Mesenchymal stem cell (in vitro differentiated cells and primary cell): ENCODE results near the gene DDX10. TPM values are rescaled to one million over a fixed set of nuclear protein-coding genes. Genes with fewer than 3 reads are reported as not detected.

Experiments used
- DNase-seq: peaks from one replicate; pipeline ENCODE4 v3.0.0-alpha.2; 2013
- H2AFZ ChIP-seq: one replicate; pipeline ENCODE4 v1.6.1; 2013; ENCODE audit warnings: low read depth, mild to moderate bottlenecking, control low read depth, inconsistent platforms, low read length, moderate library complexity
- H2AK5ac ChIP-seq: 2 replicates; pipeline ENCODE4 v1.6.1; 2013; ENCODE audit warnings: low read length, moderate library complexity, mild to moderate bottlenecking, inconsistent platforms; ENCODE audit not compliant: severe bottlenecking
- H2BK120ac ChIP-seq: one replicate; pipeline ENCODE4 v1.6.1; 2013; ENCODE audit warnings: low read depth, mild to moderate bottlenecking, inconsistent platforms, low read length, moderate library complexity
- H2BK12ac ChIP-seq, 2 experiments: one replicate each; pipeline ENCODE4 v1.6.1; 2013; ENCODE audit warnings: inconsistent platforms in 2 of 2, low read length in 2 of 2, mild to moderate bottlenecking in 2 of 2, moderate library complexity in 2 of 2, control low read depth in 1 of 2
- H2BK15ac ChIP-seq: one replicate; pipeline ENCODE4 v1.6.1; 2013; ENCODE audit warnings: mild to moderate bottlenecking, low read depth, inconsistent platforms; ENCODE audit not compliant: poor library complexity, severe bottlenecking
- H2BK5ac ChIP-seq: 2 replicates; pipeline ENCODE4 v1.6.1; 2013; ENCODE audit warnings: low read depth, mild to moderate bottlenecking, low read length, control low read depth, inconsistent platforms; ENCODE audit not compliant: poor library complexity, severe bottlenecking
- H3K14ac ChIP-seq, 2 experiments: one replicate each; pipeline ENCODE4 v1.6.1; 2013; ENCODE audit warnings: inconsistent platforms in 2 of 2, low read length in 2 of 2, control low read depth in 1 of 2, mild to moderate bottlenecking in 1 of 2, moderate library complexity in 1 of 2
- H3K18ac ChIP-seq, 2 experiments: one replicate each; pipeline ENCODE4 v1.6.1; 2013; ENCODE audit warnings: inconsistent platforms in 2 of 2, low read length in 2 of 2, control low read depth in 1 of 2, low read depth in 1 of 2, mild to moderate bottlenecking in 1 of 2
- H3K23ac ChIP-seq, 2 experiments: one replicate each; pipeline ENCODE4 v1.6.1; 2013; ENCODE audit warnings: inconsistent platforms in 2 of 2, low read length in 2 of 2, mild to moderate bottlenecking in 2 of 2, moderate library complexity in 2 of 2, control low read depth in 1 of 2
- H3K27ac ChIP-seq: 2 replicates; pipeline ENCODE4 v1.5.1; 2013; ENCODE audit warnings: mild to moderate bottlenecking, moderate library complexity, low read length, control low read depth, inconsistent platforms; ENCODE audit not compliant: poor library complexity, severe bottlenecking
- H3K27me3 ChIP-seq, 2 experiments: 2 replicates each; pipeline versions ENCODE4 v1.6.1 to v1.7.0; 2013; ENCODE audit warnings: low read length in 2 of 2, mild to moderate bottlenecking in 2 of 2, moderate library complexity in 2 of 2, control low read depth in 1 of 2, inconsistent platforms in 1 of 2; ENCODE audit not compliant: control insufficient read depth in 1 of 2, insufficient read depth in 1 of 2
- H3K36me3 ChIP-seq, 2 experiments: 2 replicates each; pipeline versions ENCODE4 v1.6.1 to v1.7.0; 2013; ENCODE audit warnings: low read length in 2 of 2, control low read depth in 1 of 2, inconsistent platforms in 1 of 2, low read depth in 1 of 2, mild to moderate bottlenecking in 1 of 2; ENCODE audit not compliant: insufficient read depth in 2 of 2, control insufficient read depth in 1 of 2
- H3K4ac ChIP-seq, 2 experiments: one replicate each; pipeline ENCODE4 v1.6.1; 2013; ENCODE audit warnings: inconsistent platforms in 2 of 2, low read length in 2 of 2, mild to moderate bottlenecking in 2 of 2, moderate library complexity in 2 of 2, control low read depth in 1 of 2, low read depth in 1 of 2
- H3K4me1 ChIP-seq: 2 replicates; pipeline ENCODE4 v1.6.1; 2013; ENCODE audit warnings: low read depth, low read length, control low read depth; ENCODE audit not compliant: control insufficient read depth, insufficient read depth
- H3K4me2 ChIP-seq: 2 replicates; pipeline ENCODE4 v1.6.1; 2013; ENCODE audit warnings: low read length, mild to moderate bottlenecking, inconsistent platforms; ENCODE audit not compliant: poor library complexity, severe bottlenecking
- H3K4me3 ChIP-seq, 2 experiments: 2 replicates each; pipeline versions ENCODE4 v1.5.1 to v1.7.0; 2013; ENCODE audit warnings: low read length in 2 of 2, mild to moderate bottlenecking in 2 of 2, control low read depth in 1 of 2, low read depth in 1 of 2; ENCODE audit not compliant: insufficient read depth in 1 of 2
- H3K79me1 ChIP-seq: replicated peaks from 2 replicates; pipeline ENCODE4 v1.6.1; 2013; ENCODE audit warnings: mild to moderate bottlenecking, control low read depth, low read length, inconsistent platforms; ENCODE audit not compliant: poor library complexity, severe bottlenecking
- H3K9ac ChIP-seq: 2 replicates; pipeline ENCODE4 v1.7.0; 2013; ENCODE audit warnings: mild to moderate bottlenecking, low read length, moderate library complexity
- H3K9me3 ChIP-seq: 2 replicates; pipeline ENCODE4 v1.7.0; 2013; ENCODE audit warnings: mild to moderate bottlenecking, low read length; ENCODE audit not compliant: control insufficient read depth
- H4K8ac ChIP-seq: one replicate; pipeline ENCODE4 v1.6.1; 2013; ENCODE audit warnings: inconsistent platforms, mild to moderate bottlenecking, low read length, moderate library complexity
- H4K91ac ChIP-seq: one replicate; pipeline ENCODE4 v1.6.1; 2013; ENCODE audit warnings: mild to moderate bottlenecking, low read length, inconsistent platforms
- WGBS: methylation state at CpG from one replicate; pipeline ENCODE4 v1.1.7; 2013; ENCODE audit warnings: mixed read lengths; 5-methylcytosine and 5-hydroxymethylcytosine counted together
- polyA plus RNA-seq, 2 experiments: library from polyadenylated mRNA; stranded (reverse); fragments of 200-250 nt; gene quantifications; one replicate each; pipeline ENCODE4 v1.2.3, GENCODE V29; 2013

Gene DDX10
- 66.7 TPM for polyA plus RNA-seq (2013, experiment 1 of 2)
- polyA plus RNA-seq (2013, experiment 2 of 2): 66.3 TPM

DNA sequence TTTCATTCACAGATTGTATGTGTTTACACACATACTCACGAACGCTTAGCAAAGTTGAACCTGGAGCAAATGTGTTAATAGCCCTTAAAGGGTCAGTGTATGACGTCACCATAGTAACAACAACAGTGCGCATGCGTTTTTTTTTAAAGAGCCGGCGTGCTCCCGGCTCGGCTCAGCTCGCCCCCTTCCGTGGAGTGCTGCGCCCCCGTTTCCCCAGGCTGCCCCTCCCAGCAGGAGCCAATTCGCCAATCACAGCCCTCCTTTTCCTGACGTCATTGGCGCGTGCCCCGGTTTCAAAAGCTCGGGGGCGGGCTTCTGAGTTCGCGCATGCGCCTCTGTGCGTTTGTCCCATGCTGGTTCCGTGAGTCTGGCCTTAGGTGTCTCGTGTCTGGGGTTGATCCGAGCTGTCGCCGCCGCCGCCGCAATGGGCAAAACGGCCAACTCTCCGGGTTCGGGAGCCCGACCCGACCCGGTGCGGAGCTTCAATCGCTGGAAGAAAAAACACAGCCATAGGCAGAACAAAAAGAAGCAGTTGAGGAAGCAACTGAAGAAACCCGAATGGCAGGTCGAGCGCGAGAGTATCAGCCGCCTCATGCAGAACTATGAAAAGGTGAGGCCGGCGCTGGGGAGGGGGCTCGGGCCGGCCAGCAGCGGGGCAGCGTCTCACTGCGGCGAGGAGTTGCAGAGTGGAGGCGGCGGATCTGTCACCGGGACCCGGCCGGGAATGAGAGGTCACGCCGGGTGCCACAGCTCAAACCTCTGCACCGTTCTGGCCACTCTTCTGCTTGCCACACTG lies at the start of gene DDX10:
Gene DDX10 (plus strand): TSS at position 340 of the 796 bp plus-strand sequence. CDS start 85 bp downstream, at position 425.
- H3K4me1 ChIP-seq: peaks cover 5% of the 10 kb centered on the region
- peak within 1 kb of the TSS; percentile 75 for H2AFZ ChIP-seq
- peak within 1 kb of the TSS in 1 of 2 experiments; percentile 9 for H3K23ac ChIP-seq
- peak within 1 kb of the TSS; percentile 9 for H2BK5ac ChIP-seq
- peak within 1 kb of the TSS; percentile 53 for H4K8ac ChIP-seq
- H3K4ac ChIP-seq: peak within 1 kb of the TSS in 1 of 2 experiments; percentile 40
- H3K9ac ChIP-seq: peak within 1 kb of the TSS; percentile 92
- peak within 1 kb of the TSS in 1 of 2 experiments; percentile 35 for H2BK12ac ChIP-seq
- H3K4me3 ChIP-seq: peak within 1 kb of the TSS; percentile 82 to 91
- no peaks in the 10 kb centered on the region for H3K27me3 ChIP-seq
- peaks cover 17% of the 10 kb centered on the region for H3K79me1 ChIP-seq
- peaks cover 0 to 9% of the 10 kb centered on the region in 2 experiments for H3K36me3 ChIP-seq
- H3K27ac ChIP-seq: no peak within 1 kb of the TSS
- H2BK15ac ChIP-seq: peak within 1 kb of the TSS; percentile 68
- DNase-seq: peak; percentile 98
- WGBS: under 1% methylated on average over 53 of the region's 61 CpGs
- no peaks in the 10 kb centered on the region for H3K9me3 ChIP-seq
- H2AK5ac ChIP-seq: no peak within 1 kb of the TSS
- peak within 1 kb of the TSS in 1 of 2 experiments; percentile 7 for H3K14ac ChIP-seq
- no peak within 1 kb of the TSS for H2BK120ac ChIP-seq
- H3K4me2 ChIP-seq: peak within 1 kb of the TSS; percentile 70
- H4K91ac ChIP-seq: no peak within 1 kb of the TSS
- peak within 1 kb of the TSS; percentile 68 to 73 for H3K18ac ChIP-seq

DNA sequence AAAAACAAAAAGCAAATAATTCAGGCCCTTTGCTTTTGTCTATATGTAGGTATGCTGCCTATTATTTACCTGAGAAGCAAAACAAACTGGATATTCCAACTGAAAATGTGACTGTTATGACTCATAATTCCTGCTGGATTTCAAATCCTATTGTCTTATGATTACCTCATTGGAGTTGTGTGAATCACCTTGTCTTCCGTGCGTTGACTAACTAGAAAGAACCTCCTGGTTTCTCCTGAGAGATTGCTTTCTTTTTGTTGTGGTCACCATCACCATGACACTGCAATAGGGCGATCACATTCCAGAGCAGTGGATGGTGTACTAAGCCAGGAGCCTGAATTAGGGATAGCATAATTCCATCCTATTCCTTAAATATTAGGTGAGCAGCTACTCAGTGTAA lies 48.3 kb upstream of the DDX10 start:
- H2BK120ac ChIP-seq: no peak overlapping the region
- H4K8ac ChIP-seq: no peak overlapping the region
- H4K91ac ChIP-seq: no peak overlapping the region
- H3K27me3 ChIP-seq: no peaks in the 10 kb centered on the region
- peak overlapping the region; percentile 60 for H3K9ac ChIP-seq
- no peak overlapping the region for H2AK5ac ChIP-seq
- no peak overlapping the region for H3K23ac ChIP-seq
- no peak overlapping the region for H3K14ac ChIP-seq
- H3K36me3 ChIP-seq: no peaks in the 10 kb centered on the region
- peak overlapping the region; percentile 29 for H3K27ac ChIP-seq
- H2BK5ac ChIP-seq: no peak overlapping the region
- H2BK12ac ChIP-seq: no peak overlapping the region
- no peak overlapping the region for H3K4me2 ChIP-seq
- H3K79me1 ChIP-seq: no peaks in the 10 kb centered on the region
- H3K18ac ChIP-seq: no peak overlapping the region
- no peak overlapping the region for H2AFZ ChIP-seq
- H2BK15ac ChIP-seq: no peak overlapping the region
- peak; percentile 60 for DNase-seq
- peaks cover 2% of the 10 kb centered on the region for H3K4me1 ChIP-seq
- no peak overlapping the region for H3K4me3 ChIP-seq
- 50% methylated on average over 3 of the region's 3 CpGs for WGBS
- no peaks in the 10 kb centered on the region for H3K9me3 ChIP-seq
- H3K4ac ChIP-seq: no peak overlapping the region

DNA sequence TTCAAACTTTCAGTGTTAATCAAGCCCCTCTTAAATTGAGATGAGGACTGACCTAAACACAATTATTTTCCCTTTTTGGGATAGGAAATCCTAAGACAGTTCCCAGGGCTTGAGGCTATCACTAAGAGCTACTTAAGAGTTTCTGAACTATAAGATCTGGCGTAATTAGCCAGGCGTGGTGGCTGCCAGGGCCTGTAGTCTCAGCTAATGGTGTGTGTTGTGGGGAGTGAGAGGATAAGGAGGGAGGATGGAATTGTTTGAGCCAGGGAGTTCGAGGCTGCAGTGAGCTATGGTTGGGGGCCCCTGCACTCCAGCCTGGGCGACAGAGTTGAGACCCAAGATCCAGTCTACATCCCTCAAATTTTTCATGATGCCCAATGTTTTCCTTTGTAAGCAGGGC lies 47.8 kb upstream of the DDX10 start:
- Histone ChIP-seq H2BK12ac (no peak overlapping the region), H3K18ac (no peak overlapping the region), H3K4me2 (no peak overlapping the region), H3K79me1 (no peaks in the 10 kb centered on the region), H2AK5ac (no peak overlapping the region), H4K8ac (peak overlapping the region; percentile 57), H2BK120ac (no peak overlapping the region), H3K4ac (no peak overlapping the region), H3K4me1 (peaks cover 2% of the 10 kb centered on the region), H4K91ac (no peak overlapping the region), H3K9me3 (no peaks in the 10 kb centered on the region), H2AFZ (no peak overlapping the region), H3K23ac (no peak overlapping the region), H3K36me3 (no peaks in the 10 kb centered on the region), H2BK15ac (no peak overlapping the region), H3K27me3 (no peaks in the 10 kb centered on the region), H3K4me3 (no peak overlapping the region), H2BK5ac (no peak overlapping the region), H3K14ac (no peak overlapping the region), H3K9ac (peak overlapping the region; percentile 60), H3K27ac (no peak overlapping the region)
- 91% methylated on average over 4 of the region's 4 CpGs for WGBS
- no peak for DNase-seq

DNA sequence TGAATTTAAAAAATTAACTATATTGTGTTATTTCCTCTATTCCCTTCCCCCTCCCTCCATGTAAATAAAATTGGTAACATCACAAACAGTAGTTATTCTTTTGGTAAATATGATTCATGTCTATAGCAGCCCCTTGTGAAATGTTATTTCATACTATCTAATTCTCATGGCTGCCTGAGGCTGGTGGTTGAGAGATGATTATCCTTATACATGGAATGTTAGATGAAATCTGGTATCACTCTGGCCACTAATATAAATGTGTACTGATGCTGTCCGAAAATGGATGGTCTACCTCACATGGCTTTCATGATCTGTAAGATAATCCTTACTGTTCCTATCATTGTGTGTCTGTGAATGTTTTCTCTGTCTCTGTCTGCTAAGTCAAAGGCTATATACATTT lies 46.3 kb upstream of the DDX10 start:
- H2BK120ac ChIP-seq: no peak overlapping the region
- H2AFZ ChIP-seq: no peak overlapping the region
- no peak overlapping the region for H3K4me3 ChIP-seq
- H3K4me1 ChIP-seq: peaks cover 2% of the 10 kb centered on the region
- H2BK12ac ChIP-seq: no peak overlapping the region
- H3K27me3 ChIP-seq: no peaks in the 10 kb centered on the region
- H3K4ac ChIP-seq: no peak overlapping the region
- no peak overlapping the region for H4K91ac ChIP-seq
- WGBS: no CpG with 5 or more reads among the region's 1 CpG
- H3K4me2 ChIP-seq: no peak overlapping the region
- no peak for DNase-seq
- no peak overlapping the region for H3K14ac ChIP-seq
- H4K8ac ChIP-seq: no peak overlapping the region
- no peak overlapping the region for H3K27ac ChIP-seq
- no peak overlapping the region for H3K9ac ChIP-seq
- no peaks in the 10 kb centered on the region for H3K36me3 ChIP-seq
- H3K23ac ChIP-seq: no peak overlapping the region
- H3K79me1 ChIP-seq: no peaks in the 10 kb centered on the region
- H2BK15ac ChIP-seq: no peak overlapping the region
- no peaks in the 10 kb centered on the region for H3K9me3 ChIP-seq
- no peak overlapping the region for H2AK5ac ChIP-seq
- no peak overlapping the region for H2BK5ac ChIP-seq
- no peak overlapping the region for H3K18ac ChIP-seq
